Femur (tissue), 1 donor: ENCODE data around the gene CLDN18.

ENCODE experiments used
- DNase-seq: peaks from one replicate; pipeline ENCODE4 v3.0.0-alpha.2; 2017

CLDN18 gene

DNA sequence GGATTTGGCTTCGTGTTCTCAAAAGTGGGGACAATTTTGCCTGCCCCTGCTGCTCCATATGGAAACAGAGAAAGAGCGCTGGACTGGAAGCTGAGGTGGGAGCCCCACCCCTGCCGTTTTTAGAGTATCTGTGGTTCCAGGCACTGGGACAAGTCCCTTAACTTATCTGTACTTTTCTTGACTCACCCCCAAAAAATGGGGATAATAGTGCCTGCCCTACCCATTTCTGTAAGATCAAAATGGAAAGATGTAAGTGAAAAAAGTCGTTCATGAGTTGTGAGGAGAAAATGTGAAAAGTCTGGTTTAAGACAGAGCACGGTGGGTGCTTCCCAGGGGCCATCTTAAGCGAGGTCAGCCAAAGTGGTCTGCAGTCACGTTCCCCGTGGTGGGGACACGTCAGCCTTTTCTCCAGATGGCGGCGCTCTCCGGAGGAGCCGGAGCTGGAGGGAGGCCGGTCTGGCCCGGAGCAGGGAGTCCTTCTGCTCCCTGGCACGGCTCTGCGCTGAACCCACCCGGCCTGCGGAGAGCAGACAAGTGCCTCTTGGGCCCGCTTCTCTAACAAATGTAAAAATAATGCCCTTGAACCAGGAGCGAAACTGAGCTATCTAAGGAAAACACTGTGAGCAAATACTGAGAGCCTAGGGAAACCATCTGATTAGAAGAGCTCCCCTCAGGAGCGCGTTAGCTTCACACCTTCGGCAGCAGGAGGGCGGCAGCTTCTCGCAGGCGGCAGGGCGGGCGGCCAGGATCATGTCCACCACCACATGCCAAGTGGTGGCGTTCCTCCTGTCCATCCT lies at the start of gene CLDN18:
Gene CLDN18, plus strand, starts transcription at position 690 of the 797 bp plus-strand sequence. Its CDS starts 61 bp downstream, at position 751.
- DNase-seq: no peak

DNA sequence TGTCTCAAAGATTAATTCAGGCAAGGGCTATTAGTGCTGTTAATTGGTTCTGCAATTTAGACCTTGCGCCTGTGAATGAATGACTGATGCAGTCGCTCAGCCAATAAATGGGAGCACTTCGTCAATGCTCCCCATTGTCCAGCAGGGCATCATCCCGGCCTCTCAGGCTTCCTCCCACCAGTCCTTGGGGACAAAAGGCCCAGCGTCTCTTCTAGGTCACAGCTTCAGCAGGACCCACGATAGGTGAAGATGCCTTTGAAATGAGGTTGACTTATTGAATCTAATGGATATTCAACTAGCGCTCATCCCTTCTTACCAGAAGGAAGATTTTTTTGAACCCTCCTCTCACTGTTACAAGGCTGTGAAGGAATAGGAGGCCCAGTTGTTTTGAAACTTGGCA lies 47.7 kb upstream of the CLDN18 start:
- DNase-seq: no peak

DNA sequence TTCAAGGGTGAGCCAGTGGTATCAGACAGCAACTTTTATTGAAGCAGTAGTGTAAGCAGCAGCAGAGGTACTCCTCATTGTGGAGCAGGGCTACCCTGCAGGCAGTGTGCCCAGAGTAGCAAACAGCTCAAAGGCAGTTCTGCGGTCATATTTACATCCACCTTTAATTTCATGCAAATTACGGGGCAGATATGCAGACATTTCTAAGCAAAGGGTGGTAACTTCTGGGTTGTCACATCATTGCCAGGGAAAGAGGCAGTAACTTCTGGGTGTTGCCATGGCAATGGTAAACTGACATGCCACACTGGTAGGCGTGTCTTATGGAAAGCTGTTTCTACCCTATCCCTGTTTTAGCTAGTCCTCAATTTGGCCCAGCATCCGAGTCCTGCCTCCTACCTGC lies 46.5 kb upstream of the CLDN18 start:
- DNase-seq: no peak

DNA sequence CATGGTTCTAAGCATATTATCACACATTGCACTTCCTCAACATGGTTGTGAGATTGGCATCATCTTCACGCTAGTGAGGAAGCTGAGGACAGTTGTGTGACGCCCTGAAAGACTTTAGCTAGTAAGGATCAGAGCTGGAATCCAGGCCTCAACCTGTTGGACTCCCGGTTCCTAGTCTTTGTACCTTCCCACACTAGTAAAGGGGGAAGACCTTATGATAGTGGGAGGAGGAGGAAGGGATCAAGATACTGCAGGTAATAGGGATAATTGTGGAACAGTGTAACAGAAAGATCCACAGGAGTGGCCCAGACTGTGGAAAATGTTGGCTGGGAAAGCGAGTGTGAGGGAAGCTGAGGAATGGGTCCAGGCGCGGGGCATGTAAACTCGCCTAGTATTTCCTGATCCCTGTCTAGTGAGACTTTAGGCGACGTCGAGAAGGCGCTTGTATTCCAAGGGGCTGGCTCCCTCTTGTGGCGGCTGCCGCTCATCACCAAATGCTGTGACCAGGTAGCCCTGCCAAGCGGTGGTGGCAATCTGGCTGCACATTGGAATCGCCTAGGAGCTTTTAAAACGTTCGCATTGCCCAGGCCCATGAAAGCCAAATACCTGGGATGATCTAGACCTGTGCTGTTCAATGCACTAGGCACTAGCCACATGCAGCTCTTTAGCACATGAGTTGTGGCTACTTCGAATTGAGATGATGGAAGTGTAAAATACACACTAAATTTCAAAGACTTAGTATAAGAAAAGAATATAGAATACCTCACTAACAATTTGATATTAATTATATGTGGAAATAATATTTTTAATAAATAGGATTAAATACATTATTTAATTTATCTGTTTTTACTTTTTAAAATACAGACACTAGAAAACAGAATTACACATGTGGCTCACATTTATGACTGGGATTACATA lies 38.8 kb upstream of the CLDN18 start:
- peak; percentile 76 for DNase-seq

DNA sequence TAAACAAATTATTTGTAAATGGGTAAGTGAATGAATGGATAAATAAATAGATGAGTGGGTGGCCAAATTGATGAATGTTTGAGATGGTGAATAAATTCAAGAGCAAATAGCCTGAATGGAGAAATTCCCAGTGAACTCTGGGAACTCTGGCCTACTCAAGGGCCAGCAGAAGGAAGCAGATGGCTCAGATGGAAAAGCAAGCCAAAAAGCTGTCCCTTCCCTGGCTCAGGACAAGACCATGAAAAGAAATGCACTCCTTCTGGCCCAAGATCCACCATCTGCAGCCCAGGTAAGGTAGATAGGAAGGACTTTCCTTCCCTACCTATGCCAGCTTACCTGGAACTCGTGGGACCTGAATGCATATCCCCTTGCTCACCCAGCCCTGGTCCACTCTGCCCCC lies 37.6 kb upstream of the CLDN18 start:
- DNase-seq: no peak

DNA sequence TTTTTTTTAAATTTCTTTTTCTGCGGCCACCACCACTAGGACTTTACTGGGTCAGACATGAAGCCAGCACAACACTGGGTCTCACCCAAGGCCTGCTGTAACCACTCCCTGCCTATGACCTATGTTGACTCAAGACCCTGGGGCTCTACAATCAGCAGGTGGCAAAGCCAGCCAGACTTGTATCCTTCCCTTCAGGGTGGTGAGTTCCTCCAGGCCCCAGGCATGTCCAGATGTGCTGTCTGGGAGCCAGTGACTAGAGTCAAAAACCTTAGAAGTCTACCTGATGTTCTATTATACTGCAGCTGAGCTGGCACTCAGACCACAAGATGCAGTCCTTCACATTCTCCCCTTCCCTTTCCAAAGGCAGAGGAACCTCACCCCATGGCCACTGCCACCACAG lies 31.6 kb upstream of the CLDN18 start:
- DNase-seq: no peak

DNA sequence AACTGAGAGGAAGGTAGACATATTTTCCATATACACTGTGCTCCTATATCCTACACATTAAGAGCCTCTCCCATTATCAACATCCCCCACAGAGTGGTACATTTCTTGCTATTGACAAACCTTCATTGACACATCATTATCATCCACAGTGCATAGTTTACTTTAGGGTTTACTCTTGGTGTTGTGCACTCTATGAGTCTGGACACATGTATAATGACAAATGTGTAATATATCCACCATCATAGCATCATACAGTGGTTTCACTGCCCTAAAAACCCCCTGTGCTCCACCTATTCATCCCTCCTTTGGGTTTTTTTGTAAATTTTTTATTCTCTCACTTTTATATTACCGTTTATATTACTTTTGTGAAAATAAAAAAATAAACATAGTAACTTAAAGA lies 22.2 kb upstream of the CLDN18 start:
- no peak for DNase-seq

DNA sequence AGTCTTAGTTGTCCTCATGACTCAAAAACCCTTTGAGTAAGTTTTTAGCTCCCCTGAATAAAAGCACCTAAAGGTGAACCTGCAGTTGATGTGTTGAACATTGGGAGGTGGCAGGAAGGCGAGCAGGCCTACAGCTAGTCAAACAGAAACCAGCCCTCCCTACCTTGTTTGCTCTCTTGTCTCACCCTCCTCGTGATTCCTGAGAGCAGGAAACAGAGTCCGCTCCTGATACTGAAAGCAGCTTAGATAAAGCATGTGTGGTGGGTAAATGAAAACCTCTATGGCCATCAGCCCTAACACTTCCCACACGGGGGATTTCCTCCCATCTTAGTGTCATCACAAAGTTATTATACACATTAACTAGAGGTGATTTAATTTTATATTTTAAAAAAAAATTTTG lies 21.8 kb upstream of the CLDN18 start:
- DNase-seq: no peak

DNA sequence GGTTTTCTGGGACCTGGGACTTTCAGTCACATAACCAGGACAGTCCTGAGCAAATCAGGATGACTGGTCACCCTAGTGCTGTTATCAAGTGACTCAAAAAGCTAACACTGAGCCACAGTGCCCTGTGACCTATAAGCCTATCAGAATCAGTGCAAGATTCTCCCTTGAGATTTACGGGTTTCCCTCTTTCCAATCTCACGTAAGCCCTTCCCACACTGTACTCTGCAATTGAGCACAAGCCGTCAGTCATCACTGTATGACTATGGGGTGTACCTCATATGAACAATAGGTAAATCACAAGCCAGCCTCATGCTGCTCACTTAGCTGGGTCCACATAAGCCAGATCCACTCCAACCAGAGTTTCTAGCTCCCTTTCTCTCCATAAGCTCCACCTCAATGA lies 21.0 kb upstream of the CLDN18 start:
- DNase-seq: no peak

DNA sequence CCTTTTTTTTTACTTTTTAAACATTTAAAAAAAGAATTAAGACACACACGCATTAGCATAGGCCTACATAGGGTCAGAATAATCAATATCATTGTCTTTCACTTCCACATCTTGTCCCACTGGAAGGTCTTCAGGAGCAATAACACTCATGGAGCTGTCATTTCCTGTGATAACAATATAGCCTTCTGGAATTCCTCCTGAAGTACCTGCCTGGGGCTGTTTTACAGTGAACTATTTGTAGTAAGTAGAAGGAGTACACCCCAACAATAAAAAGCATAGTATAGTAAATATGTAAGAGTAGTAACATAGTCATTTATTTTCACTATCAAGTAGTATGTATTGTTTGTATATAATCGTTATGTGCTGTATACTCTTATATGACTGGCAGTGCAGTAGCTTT lies 19.5 kb upstream of the CLDN18 start:
- no peak for DNase-seq

DNA sequence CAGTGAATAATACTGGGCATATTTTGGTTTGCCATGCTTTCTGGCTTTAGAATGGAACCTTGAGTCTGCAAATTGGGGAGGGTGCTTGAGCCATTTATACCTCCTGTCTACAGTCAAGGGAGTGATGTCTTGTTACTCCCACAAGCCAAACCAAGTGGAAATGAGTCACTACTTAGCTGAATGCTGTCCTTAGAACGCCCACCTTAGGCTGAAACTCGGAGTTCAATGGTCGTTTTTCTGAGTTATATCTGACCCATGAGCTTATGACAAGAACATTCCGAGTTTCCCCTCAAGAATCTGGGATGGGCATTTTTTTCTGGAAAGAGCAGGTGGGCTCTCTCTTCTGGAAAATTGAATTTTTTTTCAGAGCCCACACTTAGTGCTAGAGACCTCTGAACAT lies 17.4 kb upstream of the CLDN18 start:
- DNase-seq: no peak

DNA sequence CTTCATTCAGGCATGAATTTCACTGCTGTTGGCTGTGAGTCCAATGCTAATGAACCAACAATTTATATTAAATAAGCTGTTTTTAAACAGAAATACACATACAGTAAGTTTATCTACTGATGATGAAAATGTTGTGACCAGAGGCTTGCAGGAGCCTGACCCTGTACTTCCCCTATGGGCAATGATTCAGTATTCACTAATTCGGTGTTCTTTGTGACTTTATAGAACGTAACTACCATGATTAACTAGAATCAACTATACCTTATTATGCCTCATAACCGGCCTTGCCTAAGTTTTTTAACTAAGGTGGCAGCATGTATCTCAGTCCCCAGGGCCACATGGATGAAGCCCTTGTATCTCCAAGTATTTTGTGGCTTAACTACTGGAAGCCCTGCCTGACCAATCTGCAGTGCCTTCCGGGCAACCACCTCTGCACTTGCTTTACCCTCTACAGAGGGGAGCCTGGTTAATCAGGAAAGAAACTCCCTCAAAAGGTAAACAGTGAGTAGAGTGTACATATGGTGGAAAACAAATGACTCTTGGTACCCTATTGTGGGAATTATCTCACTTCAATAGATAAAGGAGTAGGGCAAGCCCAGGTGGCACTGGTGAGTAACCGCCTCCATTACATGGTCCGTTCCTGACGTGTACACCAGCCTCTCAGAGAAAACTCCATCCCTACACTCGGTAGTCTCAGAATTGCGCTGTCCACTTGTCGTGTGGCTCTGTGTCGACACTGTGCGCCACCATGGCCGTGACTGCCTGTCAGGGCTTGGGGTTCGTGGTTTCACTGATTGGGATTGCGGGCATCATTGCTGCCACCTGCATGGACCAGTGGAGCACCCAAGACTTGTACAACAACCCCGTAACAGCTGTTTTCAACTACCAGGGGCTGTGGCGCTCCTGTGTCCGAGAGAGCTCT lies 11.6 kb upstream of the CLDN18 start:
- no peak for DNase-seq

DNA sequence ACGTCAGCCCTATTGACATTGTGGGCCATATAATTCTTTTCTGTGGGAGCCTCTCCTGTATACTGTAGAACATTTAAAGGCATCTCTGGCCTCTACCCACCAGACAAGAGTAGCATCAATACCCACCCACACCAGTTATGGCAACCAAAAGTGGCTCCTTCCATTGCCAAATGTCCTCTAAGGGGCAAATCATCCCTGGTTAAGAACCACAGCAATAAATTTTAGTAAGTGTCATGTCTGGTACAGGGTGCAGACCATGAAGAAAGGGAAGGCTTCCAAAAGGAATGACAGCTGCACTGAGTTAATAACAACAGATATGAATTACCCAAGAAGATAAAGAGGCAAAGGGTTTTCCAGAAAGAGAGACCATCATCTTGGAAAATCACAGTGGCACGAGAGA lies 6.9 kb upstream of the CLDN18 start:
- DNase-seq: no peak

DNA sequence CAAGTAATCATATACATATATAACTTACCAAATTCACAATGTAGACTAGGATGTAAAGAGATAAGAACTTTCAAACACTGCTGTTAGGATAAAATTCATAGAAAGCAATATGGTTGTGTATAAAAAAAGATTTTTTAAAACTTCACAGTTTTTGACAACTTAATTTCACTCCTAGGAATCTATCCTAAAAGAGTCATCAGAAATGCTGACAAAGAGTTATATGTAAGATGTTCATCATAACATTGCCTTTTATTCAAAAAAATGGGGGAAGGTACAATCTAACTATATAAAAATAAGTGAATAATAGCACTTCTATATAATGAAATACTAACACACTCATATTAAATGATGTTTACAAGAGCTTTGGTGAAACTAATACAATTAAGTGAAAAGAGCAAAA lies 4.3 kb upstream of the CLDN18 start:
- DNase-seq: no peak

DNA sequence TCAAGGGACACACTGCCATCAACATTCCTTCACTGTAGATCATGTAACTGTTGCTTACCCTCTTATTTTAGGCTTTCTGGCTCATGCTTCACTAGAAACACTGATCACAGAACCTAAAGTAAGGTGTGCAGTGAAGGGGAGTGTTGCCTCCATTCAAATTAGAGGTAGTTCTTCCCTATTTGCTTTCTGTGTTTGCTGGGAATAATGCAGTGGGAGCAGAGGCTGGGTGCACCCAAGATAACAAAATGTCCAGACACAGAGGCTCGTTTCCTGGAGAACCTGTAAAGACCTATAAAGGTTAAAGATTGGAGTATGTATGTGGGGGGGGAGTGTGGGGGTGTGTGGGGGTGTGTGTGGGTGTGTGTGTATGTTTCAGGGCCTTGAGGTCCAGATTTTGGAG lies 2.1 kb upstream of the CLDN18 start:
- no peak for DNase-seq

DNA sequence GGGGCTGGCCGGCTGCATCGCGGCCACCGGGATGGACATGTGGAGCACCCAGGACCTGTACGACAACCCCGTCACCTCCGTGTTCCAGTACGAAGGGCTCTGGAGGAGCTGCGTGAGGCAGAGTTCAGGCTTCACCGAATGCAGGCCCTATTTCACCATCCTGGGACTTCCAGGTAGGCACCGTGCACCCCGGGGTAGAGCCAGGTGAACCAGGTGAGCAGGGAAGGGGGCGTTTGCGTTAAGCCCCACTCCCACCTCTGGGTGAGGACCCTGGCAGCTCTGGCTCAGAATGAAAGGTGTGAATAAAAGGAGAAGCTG lies 267 bp downstream of the CLDN18 start:
- DNase-seq: no peak

DNA sequence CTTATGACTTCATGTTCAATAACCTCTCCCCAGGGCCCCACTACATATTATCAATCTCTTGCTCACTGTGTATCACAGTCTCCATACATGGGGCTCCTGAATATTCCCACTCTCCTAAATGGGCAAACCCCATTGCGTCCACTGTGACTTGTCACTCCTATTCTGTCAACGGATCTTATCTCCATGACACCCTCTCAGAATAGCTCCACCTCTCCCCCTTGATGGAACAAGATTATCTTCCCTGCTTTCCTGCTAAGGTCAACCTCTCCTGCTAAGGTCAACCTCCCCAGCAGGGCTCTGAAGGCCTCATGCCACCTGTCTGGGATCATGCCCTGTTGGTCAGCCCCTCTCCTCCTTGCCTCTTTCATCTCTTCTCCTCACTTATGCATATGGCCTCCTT lies 1.8 kb downstream of the CLDN18 start:
- no peak for DNase-seq

DNA sequence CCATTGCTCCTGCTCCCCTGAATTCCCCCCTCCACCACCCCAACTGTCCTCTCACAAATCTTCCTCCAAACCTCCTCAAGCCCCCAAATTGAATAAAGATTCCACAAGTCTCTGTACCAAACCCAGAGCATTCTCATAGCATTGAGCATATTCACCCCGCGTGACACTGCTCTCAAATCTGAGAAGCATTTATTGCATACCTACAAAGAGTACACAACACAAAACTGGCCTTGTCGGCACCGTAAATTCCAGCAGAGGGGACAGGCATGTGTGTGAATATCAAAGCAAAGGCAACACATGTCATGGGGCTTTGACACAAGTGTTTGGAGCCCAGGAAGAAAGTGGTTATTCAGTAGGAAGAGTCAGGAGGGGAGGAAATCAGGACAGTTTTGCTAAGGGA lies 2.6 kb downstream of the CLDN18 start:
- DNase-seq: no peak

DNA sequence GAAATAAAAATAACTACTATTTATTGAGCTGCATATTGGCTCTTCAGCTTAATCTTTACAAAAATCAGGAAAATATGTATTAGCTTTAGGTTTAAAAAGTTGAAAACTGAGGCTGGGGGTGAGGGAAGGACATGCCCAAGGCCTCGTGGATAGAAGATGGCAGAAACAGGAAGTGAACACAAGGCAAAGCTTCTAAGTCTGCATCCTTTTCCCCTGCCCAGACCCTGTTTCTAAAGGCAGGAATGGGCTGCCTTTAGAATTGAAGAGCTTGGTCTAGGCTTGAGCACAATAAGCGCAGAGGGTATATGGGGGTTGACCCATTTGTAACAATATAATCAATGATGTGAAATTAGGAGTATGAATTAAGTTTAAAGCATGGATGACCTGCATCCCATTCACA lies 6.1 kb downstream of the CLDN18 start:
- no peak for DNase-seq

DNA sequence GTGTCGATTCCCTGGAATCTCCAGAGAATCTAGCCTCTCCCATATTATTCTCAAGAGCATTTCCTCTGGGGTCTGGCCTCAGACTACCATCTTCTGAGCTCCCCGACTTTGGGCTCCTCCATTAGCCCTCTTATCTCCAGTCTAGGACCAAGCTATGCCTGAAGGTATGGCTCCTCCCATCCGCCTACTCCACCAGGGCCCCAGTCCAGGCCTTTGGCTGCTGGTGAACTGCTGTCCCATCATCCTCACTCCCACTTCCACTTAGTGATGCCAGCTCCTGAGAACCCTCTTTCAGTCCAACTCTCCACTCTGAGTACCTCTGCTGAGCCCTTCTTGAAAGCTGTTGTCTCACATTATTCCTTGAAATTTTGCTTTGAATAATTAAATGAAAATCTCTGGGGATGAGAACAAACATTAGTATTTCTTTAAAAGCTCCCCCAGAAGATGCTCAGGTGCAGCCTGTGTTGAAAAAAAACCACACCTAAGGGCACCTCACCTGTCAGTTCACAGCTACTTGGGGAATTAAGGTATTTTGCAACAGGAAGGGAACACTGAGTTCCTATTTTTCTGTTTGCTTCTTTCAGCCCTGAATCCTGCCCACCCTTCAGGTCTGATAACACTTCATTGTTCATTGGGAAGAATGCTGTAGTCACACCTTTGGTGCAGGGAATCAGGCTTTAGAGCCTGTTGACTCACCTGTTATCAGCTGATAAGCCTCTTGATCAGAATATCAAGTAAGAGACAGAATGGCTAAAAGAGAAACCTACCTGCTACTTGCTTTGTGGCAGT lies 9.5 kb downstream of the CLDN18 start:
- no peak for DNase-seq

DNA sequence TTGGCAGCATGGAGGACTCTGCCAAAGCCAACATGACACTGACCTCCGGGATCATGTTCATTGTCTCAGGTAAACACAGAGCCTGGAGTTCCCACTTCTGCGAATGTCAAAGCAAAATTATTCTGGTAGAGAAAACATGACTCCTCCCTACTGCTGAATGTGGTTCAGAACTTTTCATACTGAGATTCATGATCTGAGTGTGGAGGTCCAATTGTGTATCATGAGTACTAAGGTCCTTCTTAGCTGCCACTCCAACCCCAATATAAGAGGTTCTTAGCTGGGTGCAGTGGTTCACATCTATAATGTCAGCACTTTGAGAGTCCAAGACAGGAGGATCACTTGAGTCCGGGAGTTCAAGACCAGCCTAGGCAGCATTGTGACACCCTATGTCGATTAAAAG lies 13.8 kb downstream of the CLDN18 start:
- no peak for DNase-seq

DNA sequence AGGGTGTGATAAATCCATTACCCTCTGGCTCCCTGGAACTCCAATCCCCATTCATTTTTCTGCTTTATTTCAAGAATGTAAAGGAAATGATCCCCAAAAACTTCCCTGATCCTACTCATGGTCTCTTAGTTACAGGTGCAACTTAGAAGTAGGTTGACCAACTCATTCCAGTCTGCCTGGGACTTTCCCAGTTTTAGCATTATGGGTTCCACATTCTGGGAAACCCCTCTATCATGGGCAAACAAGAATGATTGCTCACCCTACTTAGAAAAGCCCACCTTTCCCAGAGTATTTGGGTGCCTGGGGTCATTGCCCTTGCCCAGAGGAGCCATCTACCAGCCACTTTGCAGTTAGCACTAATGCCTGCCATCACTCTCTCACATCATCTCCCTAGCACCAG lies 15.6 kb downstream of the CLDN18 start:
- DNase-seq: no peak
